Prostate gland (tissue), 2 donors: ENCODE data around the gene FTMT.
"Not testable (repeated sequence)": the region's sequence is repeated elsewhere in the genome, so short reads cannot be mapped to it uniquely, and the experiment has no call there.

ENCODE experiments used
- POLR2A ChIP-seq: fragments of 450-650 bp; IDR thresholded peaks from one replicate; pipeline ENCODE4 v1.6.1; 2016; ENCODE audit warnings: antibody characterized with exemption, mild to moderate bottlenecking
- TF ChIP-seq, protein P1 (sequence below), 4 experiments: fragments of 200-600 bp in 2 of 4; fragments of 450-650 bp in 2 of 4; sonication (generic) in 2 of 4; IDR thresholded peaks; 1 replicate in 3 of 4; 2 replicates in 1 of 4; pipeline ENCODE4 v1.5.1; 2016 to 2019; ENCODE audit warnings: antibody characterized with exemption in 4 of 4, mild to moderate bottlenecking in 2 of 4, moderate library complexity in 2 of 4

DNA sequence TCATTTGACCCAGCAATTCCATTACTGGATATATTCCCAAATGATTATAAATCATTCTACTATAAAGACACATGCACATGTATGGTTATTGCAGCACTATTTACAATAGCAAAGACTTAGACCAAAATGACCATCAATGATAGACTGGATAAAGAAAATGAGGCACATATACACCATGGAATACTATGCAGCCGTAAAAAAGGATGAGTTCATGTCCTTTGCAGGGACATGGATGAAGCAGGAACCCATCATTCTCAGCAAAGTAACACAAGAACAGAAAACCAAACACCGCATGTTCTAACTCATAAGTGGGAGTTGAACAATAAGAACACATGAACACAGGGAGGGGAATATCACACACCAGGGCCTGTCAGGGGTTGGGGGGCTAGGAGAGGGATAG is 46.4 kb upstream of the FTMT start:
- TF ChIP-seq POLR2A: not testable (repeated sequence)
- TF ChIP-seq, protein P1, sequence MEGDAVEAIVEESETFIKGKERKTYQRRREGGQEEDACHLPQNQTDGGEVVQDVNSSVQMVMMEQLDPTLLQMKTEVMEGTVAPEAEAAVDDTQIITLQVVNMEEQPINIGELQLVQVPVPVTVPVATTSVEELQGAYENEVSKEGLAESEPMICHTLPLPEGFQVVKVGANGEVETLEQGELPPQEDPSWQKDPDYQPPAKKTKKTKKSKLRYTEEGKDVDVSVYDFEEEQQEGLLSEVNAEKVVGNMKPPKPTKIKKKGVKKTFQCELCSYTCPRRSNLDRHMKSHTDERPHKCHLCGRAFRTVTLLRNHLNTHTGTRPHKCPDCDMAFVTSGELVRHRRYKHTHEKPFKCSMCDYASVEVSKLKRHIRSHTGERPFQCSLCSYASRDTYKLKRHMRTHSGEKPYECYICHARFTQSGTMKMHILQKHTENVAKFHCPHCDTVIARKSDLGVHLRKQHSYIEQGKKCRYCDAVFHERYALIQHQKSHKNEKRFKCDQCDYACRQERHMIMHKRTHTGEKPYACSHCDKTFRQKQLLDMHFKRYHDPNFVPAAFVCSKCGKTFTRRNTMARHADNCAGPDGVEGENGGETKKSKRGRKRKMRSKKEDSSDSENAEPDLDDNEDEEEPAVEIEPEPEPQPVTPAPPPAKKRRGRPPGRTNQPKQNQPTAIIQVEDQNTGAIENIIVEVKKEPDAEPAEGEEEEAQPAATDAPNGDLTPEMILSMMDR (IDR thresholded peaks at IDR 0.05): not testable (repeated sequence)
